Stimulated activated CD8-positive, alpha-beta memory T cell treated with anti-CD3 and anti-CD28 coated beads, Interleukin-4, amount 100 ng/mL, for 4 hours (primary cell): ENCODE results near the gene CFAP77.
A peak's percentile ranks its signal among the peaks of the same experiment; 100 is the strongest.
"Not testable (repeated sequence)": the region's sequence is repeated elsewhere in the genome, so short reads cannot be mapped to it uniquely, and the experiment has no call there.

Experiments used
- DNase-seq, 2 donors: peaks; one replicate each; pipeline ENCODE4 v3.0.0-alpha.2; 2020; ENCODE audit warnings: low read depth in 2 of 2, low spot score in 1 of 2

CFAP77 gene

GRCh38 chr9:132409828-132410528, at the start of gene CFAP77:
Gene CFAP77, plus strand, starts transcription at chr9:132410211. Its CDS starts 61 bp downstream, at chr9:132410272.
- DNase-seq = no peak

GRCh38 chr9:132364068-132364467, 45.9 kb upstream of the CFAP77 start:
- no peak for DNase-seq

- DNase-seq = no peak
Observed at GRCh38 chr9:132365986-132366385, 44.0 kb upstream of the CFAP77 start.

GRCh38 chr9:132366481-132366880, 43.5 kb upstream of the CFAP77 start:
- no peak for DNase-seq

- no peak for DNase-seq
Observed at GRCh38 chr9:132367613-132368313, 42.2 kb upstream of the CFAP77 start.

GRCh38 chr9:132369421-132369820, 40.6 kb upstream of the CFAP77 start:
- DNase-seq = no peak

- DNase-seq = no peak
Observed at GRCh38 chr9:132370592-132370991, 39.4 kb upstream of the CFAP77 start.

- no peak for DNase-seq
Observed at GRCh38 chr9:132372177-132373095, 37.6 kb upstream of the CFAP77 start.

- not testable (repeated sequence) for DNase-seq
Observed at GRCh38 chr9:132377769-132378168, 32.2 kb upstream of the CFAP77 start.

GRCh38 chr9:132378416-132378815, 31.6 kb upstream of the CFAP77 start:
- not testable (repeated sequence) for DNase-seq

GRCh38 chr9:132381966-132382541, 28.0 kb upstream of the CFAP77 start:
- DNase-seq = no peak

- DNase-seq = no peak
Observed at GRCh38 chr9:132383462-132383883, 26.5 kb upstream of the CFAP77 start.

GRCh38 chr9:132384376-132384775, 25.6 kb upstream of the CFAP77 start:
- DNase-seq = no peak

- no peak for DNase-seq
Observed at GRCh38 chr9:132387133-132387532, 22.9 kb upstream of the CFAP77 start.

- no peak for DNase-seq
Observed at GRCh38 chr9:132390966-132391365, 19.0 kb upstream of the CFAP77 start.

- DNase-seq = no peak
Observed at GRCh38 chr9:132391449-132391848, 18.6 kb upstream of the CFAP77 start.

GRCh38 chr9:132395560-132395959, 14.5 kb upstream of the CFAP77 start:
- no peak for DNase-seq

- DNase-seq = no peak
Observed at GRCh38 chr9:132401824-132402223, 8.2 kb upstream of the CFAP77 start.

GRCh38 chr9:132404228-132404881, 5.7 kb upstream of the CFAP77 start:
- DNase-seq = no peak

- DNase-seq = peak; percentile 84 to 87
Observed at GRCh38 chr9:132406554-132407122, 3.4 kb upstream of the CFAP77 start, which contains the start of gene TTF1. Gene TTF1, minus strand, starts transcription at chr9:132406840. Its CDS starts 4,019 bp downstream, at chr9:132402821.
